BLaER1 treated with 17β-estradiol and CSF1 and Interleukin-3, amounts not matched to agents 10 nM and 100 nM (cell line): Measurements from ENCODE around the gene IPO8.

Experiments
- H3K27ac ChIP-seq, 11 experiments: shearing (Covaris generic); formaldehyde crosslinking; 2 replicates each; pipeline ENCODE4 v1.8.1; 2022
- H3K27me3 ChIP-seq, 11 experiments: shearing (Covaris generic); formaldehyde crosslinking; 2 replicates each; pipeline ENCODE4 v1.8.1; 2022
- H3K36me3 ChIP-seq, 11 experiments: shearing (Covaris generic); formaldehyde crosslinking; 2 replicates each; pipeline ENCODE4 v1.8.1; 2022
- H3K4me1 ChIP-seq, 10 experiments: shearing (Covaris generic); formaldehyde crosslinking; 2 replicates each; pipeline ENCODE4 v1.8.1; 2022
- H3K4me2 ChIP-seq, 11 experiments: shearing (Covaris generic); formaldehyde crosslinking; 2 replicates each; pipeline ENCODE4 v1.8.1; 2022
- H3K4me3 ChIP-seq, 10 experiments: shearing (Covaris generic); formaldehyde crosslinking; 2 replicates each; pipeline ENCODE4 v1.8.1; 2022
- H3K9ac ChIP-seq, 11 experiments: shearing (Covaris generic); formaldehyde crosslinking; 2 replicates each; pipeline ENCODE4 v1.8.1; 2022
- H3K9me3 ChIP-seq, 11 experiments: shearing (Covaris generic); formaldehyde crosslinking; replicated peaks in 1 of 11; 2 replicates each; pipeline ENCODE4 v1.8.1; 2022
- H4K20me1 ChIP-seq, 11 experiments: shearing (Covaris generic); formaldehyde crosslinking; 2 replicates each; pipeline ENCODE4 v1.8.1; 2022
- Cebpa-rat ChIP-seq, 11 experiments: shearing (Covaris generic); IDR thresholded peaks; 2 replicates each; pipeline ENCODE4 v1.8.1; 2022

The IPO8 gene

GRCh38 chr12:30719060-30719459 is 23.4 kb upstream of the IPO8 start:
- Histone ChIP-seq H3K36me3 (peaks cover 24 to 76% (median 48%) of the 10 kb centered on the region in 11 experiments; a peak in 20 of 22 replicates), H3K27me3 (no peaks in the 10 kb centered on the region), H3K27ac (no peak overlapping the region), H3K9me3 (no peaks in the 10 kb centered on the region), H4K20me1 (no peaks in the 10 kb centered on the region), H3K4me1 (no peaks in the 10 kb centered on the region), H3K4me2 (no peak overlapping the region), H3K9ac (no peak overlapping the region), H3K4me3 (no peak overlapping the region)
- no peak for TF ChIP-seq Cebpa-rat (IDR thresholded peaks at IDR 0.05)

DNA sequence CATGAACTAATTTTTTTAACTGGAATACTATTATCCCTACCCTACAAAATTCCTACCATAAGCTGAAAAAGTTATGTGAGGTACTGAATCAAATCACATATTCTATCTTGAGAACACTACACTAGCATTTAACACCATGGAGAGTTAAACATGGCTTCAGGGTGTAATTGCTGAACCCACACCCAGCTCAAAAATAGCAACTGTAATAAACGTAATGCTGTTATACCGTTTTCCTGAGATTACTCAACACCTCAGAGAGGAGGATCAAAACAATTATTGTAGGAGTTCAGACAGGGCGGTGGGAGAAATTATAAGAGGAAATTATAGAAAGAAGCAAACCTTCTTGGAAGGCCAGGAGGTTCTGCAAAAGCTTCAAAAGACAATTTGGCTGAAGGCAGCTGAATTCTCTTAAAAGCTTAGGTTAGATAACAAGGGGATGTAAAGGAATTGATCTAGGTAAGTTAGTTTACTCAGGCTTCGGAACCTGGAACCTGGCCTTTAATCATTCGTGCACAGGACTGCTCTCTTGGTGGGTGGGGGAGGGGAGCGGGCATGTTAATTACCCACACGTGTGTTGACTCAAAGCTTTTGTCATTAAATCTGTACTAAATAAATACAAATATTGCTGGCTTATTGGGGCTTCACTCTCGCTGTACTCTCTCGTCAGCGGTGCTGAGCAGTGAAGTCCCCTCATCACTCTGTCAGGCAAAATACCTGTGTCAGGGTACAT is 12.1 kb upstream of the IPO8 start:
- Histone ChIP-seq H3K9me3 (no peaks in the 10 kb centered on the region), H4K20me1 (no peaks in the 10 kb centered on the region), H3K4me1 (no peaks in the 10 kb centered on the region), H3K36me3 (peaks cover 9 to 39% (median 21%) of the 10 kb centered on the region in 11 experiments; a peak in 20 of 22 replicates), H3K27ac (no peak overlapping the region), H3K27me3 (no peaks in the 10 kb centered on the region), H3K4me2 (no peak overlapping the region), H3K9ac (no peak overlapping the region), H3K4me3 (no peak overlapping the region)
- TF ChIP-seq Cebpa-rat (IDR thresholded peaks at IDR 0.05), result no peak

DNA sequence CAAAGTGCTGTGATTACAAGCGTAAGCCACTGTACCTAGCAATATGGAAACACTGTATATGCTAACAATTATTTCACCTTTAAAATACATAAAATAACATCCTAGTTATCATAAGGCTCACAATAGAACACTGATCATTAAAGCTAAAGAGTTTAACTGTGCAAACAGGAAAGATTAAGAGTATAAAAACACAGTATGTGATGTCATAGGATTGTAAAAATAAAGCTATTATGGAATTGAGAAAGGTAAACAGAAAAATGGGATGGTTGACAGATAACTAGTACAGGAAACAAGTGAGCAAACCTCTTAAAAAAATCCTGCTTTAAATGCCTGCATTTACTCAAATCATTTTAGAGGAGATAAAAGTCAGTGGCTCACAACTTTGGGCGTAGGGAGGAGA is 10.8 kb upstream of the IPO8 start:
- H3K4me3 ChIP-seq, result no peak overlapping the region
- no peaks in the 10 kb centered on the region for H3K4me1 ChIP-seq
- no peak overlapping the region for H3K4me2 ChIP-seq
- no peaks in the 10 kb centered on the region for H3K27me3 ChIP-seq
- no peak overlapping the region for H3K9ac ChIP-seq
- peaks cover 5 to 28% (median 16%) of the 10 kb centered on the region in 11 experiments; a peak in 18 of 22 replicates for H3K36me3 ChIP-seq
- H4K20me1 ChIP-seq, result no peaks in the 10 kb centered on the region
- TF ChIP-seq Cebpa-rat (IDR thresholded peaks at IDR 0.05), result no peak
- H3K9me3 ChIP-seq, result no peaks in the 10 kb centered on the region
- no peak overlapping the region for H3K27ac ChIP-seq

GRCh38 chr12:30701056-30701455 is 5.4 kb upstream of the IPO8 start:
- Histone ChIP-seq H4K20me1 (no peaks in the 10 kb centered on the region), H3K27ac (no peak overlapping the region), H3K36me3 (no peaks in the 10 kb centered on the region), H3K9me3 (no peaks in the 10 kb centered on the region), H3K4me3 (no peak overlapping the region), H3K4me2 (no peak overlapping the region), H3K4me1 (peaks cover 0 to 6% (median 5%) of the 10 kb centered on the region in 10 experiments; a peak in 8 of 20 replicates), H3K27me3 (no peaks in the 10 kb centered on the region), H3K9ac (no peak overlapping the region)
- no peak for TF ChIP-seq Cebpa-rat (IDR thresholded peaks at IDR 0.05)

DNA sequence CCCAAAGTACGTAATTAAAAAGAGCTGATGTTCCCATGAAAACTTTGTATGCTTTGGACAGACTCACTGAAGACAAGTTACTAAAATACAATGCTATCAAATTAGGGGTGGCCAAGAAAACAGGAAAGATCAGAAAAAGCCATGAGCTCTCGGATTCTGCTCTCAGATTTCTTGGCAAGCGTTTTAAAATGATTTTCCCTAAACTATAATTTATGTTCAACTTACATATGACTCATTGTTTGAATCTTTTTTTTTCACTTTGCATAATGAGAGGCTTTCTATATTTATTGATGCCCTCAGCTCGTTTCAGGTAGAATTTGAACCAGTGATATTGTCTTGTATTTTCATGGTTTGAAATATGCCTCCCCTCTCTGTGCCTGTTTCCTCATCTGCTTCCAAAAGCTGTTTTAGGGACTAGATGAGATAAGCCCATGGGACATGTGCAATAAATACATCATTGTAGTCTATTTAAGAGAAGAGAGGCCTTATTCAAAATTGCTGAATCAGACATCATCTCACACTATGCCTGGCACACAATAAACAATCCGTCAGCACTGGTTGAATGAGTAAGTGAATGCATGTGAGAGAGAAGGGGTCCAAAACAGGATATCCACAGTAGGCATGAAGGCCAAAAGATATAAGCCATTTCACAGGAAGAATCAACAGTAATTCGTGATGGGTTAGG is 4.7 kb upstream of the IPO8 start:
- H3K9me3 ChIP-seq, result no peaks in the 10 kb centered on the region
- H3K27ac ChIP-seq, result no peak overlapping the region
- H3K9ac ChIP-seq, result no peak overlapping the region
- TF ChIP-seq Cebpa-rat (IDR thresholded peaks at IDR 0.05), result no peak
- H3K4me2 ChIP-seq, result no peak overlapping the region
- H4K20me1 ChIP-seq, result no peaks in the 10 kb centered on the region
- no peak overlapping the region for H3K4me3 ChIP-seq
- H3K36me3 ChIP-seq, result no peaks in the 10 kb centered on the region
- no peaks in the 10 kb centered on the region for H3K27me3 ChIP-seq
- H3K4me1 ChIP-seq, result peaks cover 0 to 7% (median 5%) of the 10 kb centered on the region in 10 experiments; a peak in 8 of 20 replicates

DNA sequence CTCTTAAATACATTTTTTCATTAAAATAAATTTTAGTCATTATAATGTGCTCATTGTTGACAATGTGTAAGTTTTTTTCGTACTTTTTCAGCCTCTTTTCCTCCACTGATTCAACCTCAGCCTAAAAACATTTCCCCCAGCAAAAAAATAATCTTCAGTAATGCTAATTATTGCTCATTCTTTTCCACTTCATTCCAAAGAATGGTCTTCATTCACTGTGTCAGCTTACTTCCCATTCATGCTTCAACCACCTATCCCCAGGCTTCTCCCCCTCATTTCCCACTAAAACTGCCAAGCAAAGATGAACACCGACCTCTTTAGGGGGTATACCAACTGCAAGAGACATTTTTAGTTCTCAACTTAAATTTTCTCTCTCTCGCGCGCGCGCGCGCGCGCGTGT is 2.7 kb upstream of the IPO8 start:
- Histone ChIP-seq H3K9ac (no peak overlapping the region), H3K36me3 (no peaks in the 10 kb centered on the region), H3K4me1 (peaks cover 14 to 23% (median 21%) of the 10 kb centered on the region in 10 experiments), H4K20me1 (peaks cover 0 to 17% (median 9%) of the 10 kb centered on the region in 11 experiments; a peak in 8 of 22 replicates), H3K4me2 (no peak overlapping the region), H3K27me3 (no peaks in the 10 kb centered on the region), H3K27ac (no peak overlapping the region), H3K4me3 (no peak overlapping the region), H3K9me3 (no peaks in the 10 kb centered on the region)
- no peak for TF ChIP-seq Cebpa-rat (IDR thresholded peaks at IDR 0.05)

DNA sequence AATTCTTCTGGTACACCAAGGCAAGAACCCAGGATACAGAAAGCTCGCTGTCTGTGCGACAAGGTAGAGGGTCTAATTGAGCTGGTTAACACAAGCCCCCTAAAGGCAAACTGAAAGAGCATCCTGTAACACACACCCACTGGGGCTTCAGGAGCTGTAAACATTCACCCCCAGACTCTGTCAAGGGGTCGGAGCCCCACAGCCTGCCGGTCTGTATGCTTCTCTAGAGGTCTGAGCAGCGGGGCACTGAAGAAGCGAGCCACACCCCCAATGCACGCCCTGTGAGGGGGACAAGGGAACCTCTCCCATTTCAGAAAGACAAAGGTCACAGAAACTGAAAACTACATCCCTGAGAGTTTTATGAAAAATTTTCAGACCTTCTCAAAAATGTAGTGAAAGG is 1.3 kb upstream of the IPO8 start:
- H3K9ac ChIP-seq, result no peak overlapping the region

DNA sequence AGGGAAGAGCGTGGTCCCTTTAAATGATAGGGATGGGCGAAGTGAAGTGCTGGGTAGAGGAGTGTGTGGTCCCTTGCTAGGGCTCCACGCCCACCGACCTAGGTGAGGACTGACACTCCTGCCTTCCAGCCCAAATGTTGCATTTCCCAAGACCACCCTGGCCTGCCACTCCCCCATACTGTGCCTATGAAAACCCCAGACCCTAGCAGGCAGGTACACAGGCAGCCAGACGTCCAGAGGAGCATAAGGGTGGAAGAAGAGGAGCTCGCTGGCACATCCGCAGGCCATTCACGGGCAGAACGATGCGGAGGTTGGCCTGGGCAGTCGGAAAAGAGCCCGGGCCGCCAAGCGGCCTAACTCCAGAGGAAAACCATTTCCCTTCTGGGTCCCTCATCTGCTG is 817 bp upstream of the IPO8 start:
- TF ChIP-seq Cebpa-rat (IDR thresholded peaks at IDR 0.05), result no peak
- H3K9ac ChIP-seq, result peak overlapping the region in 6 of 11 experiments; percentile 89 to 97 (median 92); a peak in 8 of 22 replicates
- peaks cover 0 to 34% (median 15%) of the 10 kb centered on the region in 11 experiments; a peak in 11 of 22 replicates for H4K20me1 ChIP-seq
- H3K4me1 ChIP-seq, result peaks cover 22 to 31% (median 25%) of the 10 kb centered on the region in 10 experiments
- peak overlapping the region in 10 of 11 experiments; percentile 84 to 94 (median 90); a peak in 18 of 22 replicates for H3K27ac ChIP-seq
- 0 out of 22 replicates have a peak, but pooled peaks cover 0 to 5% (median 0%) of the 10 kb centered on the region in 11 experiments for H3K36me3 ChIP-seq
- no peaks in the 10 kb centered on the region for H3K27me3 ChIP-seq
- peak overlapping the region; percentile 87 to 100 (median 96); a peak in 18 of 20 replicates for H3K4me3 ChIP-seq
- peak overlapping the region; percentile 57 to 92 (median 81) for H3K4me2 ChIP-seq
- H3K9me3 ChIP-seq, result no peaks in the 10 kb centered on the region

More for the DNA sequence above, 1.3 kb upstream of the IPO8 start:
- TF ChIP-seq Cebpa-rat (IDR thresholded peaks at IDR 0.05), result no peak
- H4K20me1 ChIP-seq, result peaks cover 0 to 31% (median 12%) of the 10 kb centered on the region in 11 experiments; a peak in 10 of 22 replicates
- no peak overlapping the region for H3K4me3 ChIP-seq
- no peak overlapping the region for H3K27ac ChIP-seq
- no peaks in the 10 kb centered on the region for H3K27me3 ChIP-seq
- H3K4me2 ChIP-seq, result peak overlapping the region in 3 of 11 experiments; percentile 57 to 85 (median 77); a peak in 7 of 22 replicates
- peaks cover 22 to 31% (median 25%) of the 10 kb centered on the region in 10 experiments for H3K4me1 ChIP-seq
- 0 out of 22 replicates have a peak, but pooled peaks cover 0 to 5% (median 0%) of the 10 kb centered on the region in 11 experiments for H3K36me3 ChIP-seq
- H3K9me3 ChIP-seq, result no peaks in the 10 kb centered on the region

GRCh38 chr12:30696103-30696408 is 387 bp upstream of the IPO8 start:
- H3K4me1 ChIP-seq, result peaks cover 22 to 32% (median 28%) of the 10 kb centered on the region in 10 experiments
- H3K9me3 ChIP-seq, result no peaks in the 10 kb centered on the region
- H3K4me2 ChIP-seq, result peak overlapping the region; percentile 57 to 92 (median 81)
- peak overlapping the region; percentile 89 to 99 (median 93) for H3K9ac ChIP-seq
- peaks cover 0 to 38% (median 19%) of the 10 kb centered on the region in 11 experiments; a peak in 11 of 22 replicates for H4K20me1 ChIP-seq
- 0 out of 22 replicates have a peak, but pooled peaks cover 0 to 5% (median 0%) of the 10 kb centered on the region in 11 experiments for H3K36me3 ChIP-seq
- no peak for TF ChIP-seq Cebpa-rat (IDR thresholded peaks at IDR 0.05)
- peak overlapping the region; percentile 84 to 94 (median 90) for H3K27ac ChIP-seq
- no peaks in the 10 kb centered on the region for H3K27me3 ChIP-seq
- peak overlapping the region; percentile 87 to 100 (median 96) for H3K4me3 ChIP-seq
